ENCODE measurements around the gene TTC28.
"Not testable (repeated sequence)": the region's sequence is repeated elsewhere in the genome, so short reads cannot be mapped to it uniquely, and the experiment has no call there.

TTC28 gene

GRCh38 chr22:28669387-28669786 lies 10.3 kb downstream of the TTC28 start:
- no peak overlapping the region for H3K4me3 ChIP-seq (ENCODE audit: low read depth, low read length)
- TF ChIP-seq CTCF (IDR thresholded peaks at IDR 0.05; ENCODE audit: control insufficient read depth, extremely low read depth, insufficient read depth) = no peak

GRCh38 chr22:28663569-28663942 lies 16.1 kb downstream of the TTC28 start:
- DNase-seq (ENCODE audit: low read depth); H3K4me3 ChIP-seq (ENCODE audit: low read depth, low read length): not testable (repeated sequence)

More at GRCh38 chr22:28669387-28669786, 10.3 kb downstream of the TTC28 start:
- no peak for DNase-seq (ENCODE audit: low read depth)

- no peak for TF ChIP-seq CTCF (IDR thresholded peaks at IDR 0.05; ENCODE audit: control insufficient read depth, extremely low read depth, insufficient read depth)
- no peak overlapping the region for H3K4me3 ChIP-seq (ENCODE audit: low read depth, low read length)
- no peak for DNase-seq (ENCODE audit: low read depth)
Measured at GRCh38 chr22:28658448-28658847, 21.2 kb downstream of the TTC28 start.

- DNase-seq (ENCODE audit: low read depth) = no peak
- no peak for TF ChIP-seq CTCF (IDR thresholded peaks at IDR 0.05; ENCODE audit: control insufficient read depth, extremely low read depth, insufficient read depth)
- H3K4me3 ChIP-seq (ENCODE audit: low read depth, low read length) = no peak overlapping the region
Measured at GRCh38 chr22:28656181-28656580, 23.5 kb downstream of the TTC28 start.

- TF ChIP-seq CTCF (IDR thresholded peaks at IDR 0.05; ENCODE audit: control insufficient read depth, extremely low read depth, insufficient read depth) = no peak
- no peak overlapping the region for H3K4me3 ChIP-seq (ENCODE audit: low read depth, low read length)
- no peak for DNase-seq (ENCODE audit: low read depth)
Measured at GRCh38 chr22:28650463-28650862, 29.2 kb downstream of the TTC28 start.

GRCh38 chr22:28648792-28649191 lies 30.8 kb downstream of the TTC28 start:
- no peak for TF ChIP-seq CTCF (IDR thresholded peaks at IDR 0.05; ENCODE audit: control insufficient read depth, extremely low read depth, insufficient read depth)
- no peak for DNase-seq (ENCODE audit: low read depth)
- H3K4me3 ChIP-seq (ENCODE audit: low read depth, low read length) = no peak overlapping the region

- no peak overlapping the region for H3K4me3 ChIP-seq (ENCODE audit: low read depth, low read length)
- DNase-seq (ENCODE audit: low read depth) = no peak
- no peak for TF ChIP-seq CTCF (IDR thresholded peaks at IDR 0.05; ENCODE audit: control insufficient read depth, extremely low read depth, insufficient read depth)
Measured at GRCh38 chr22:28647216-28647615, 32.4 kb downstream of the TTC28 start.

Measured in LNCaP clone FGC (cell line).